GM21526 (cell line): ENCODE data around the gene STAT5B.

Experiments used
- ATAC-seq: cut with Tn5 transposase; IDR thresholded peaks from one replicate; pipeline ENCODE4 v1.9.1; 2021; ENCODE audit warnings: moderate library complexity; ENCODE audit not compliant: unreplicated experiment, low FRiP score

STAT5B gene

DNA sequence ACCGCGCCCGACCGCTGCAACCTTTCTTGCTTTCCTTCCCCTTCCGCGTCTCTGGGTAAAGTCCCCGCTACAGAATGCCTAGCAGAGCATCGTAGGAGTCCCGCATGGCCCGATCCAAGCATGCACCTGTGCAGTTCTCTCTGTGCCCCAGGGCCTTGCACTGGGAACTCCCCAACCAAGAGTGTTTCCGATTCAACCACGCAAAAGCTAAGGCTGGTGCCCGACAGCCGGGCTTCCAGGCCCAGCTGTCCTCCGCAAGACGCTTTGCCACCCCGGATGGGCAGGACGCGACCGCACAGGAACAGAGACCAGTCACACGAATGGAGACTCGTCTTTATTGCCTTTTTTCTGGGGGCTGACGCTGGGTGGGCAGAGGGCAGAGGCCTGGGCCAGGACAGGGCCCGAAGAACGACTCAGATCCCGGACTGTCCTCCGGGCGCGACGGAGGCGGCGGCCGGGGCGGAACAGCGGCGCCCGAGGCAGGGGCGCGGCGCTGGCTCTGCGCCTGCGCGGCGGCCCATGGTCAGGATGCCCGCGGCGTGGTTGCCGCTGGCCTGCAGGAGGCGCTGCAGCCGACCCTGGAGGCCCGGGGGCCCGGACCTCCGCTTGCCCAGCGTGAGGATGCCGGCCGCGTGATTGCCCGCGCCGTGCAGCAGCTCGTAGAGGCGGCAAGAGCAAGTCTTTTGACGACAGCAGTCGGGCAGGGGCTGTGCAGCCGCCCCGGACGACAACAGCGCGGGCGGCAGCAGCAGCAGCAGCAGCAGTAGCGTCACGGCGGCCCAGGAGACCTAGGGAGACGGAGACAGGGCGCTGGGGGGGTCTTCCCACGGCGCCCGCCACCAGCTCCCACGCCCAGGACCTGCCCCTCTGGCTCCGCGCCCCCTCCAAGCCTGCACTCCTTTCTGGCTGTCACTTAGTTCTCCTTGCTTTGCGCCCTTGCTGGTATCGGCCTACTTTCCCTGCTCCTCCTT is 92.2 kb downstream of the STAT5B start:
- ATAC-seq, result peak; percentile 50

DNA sequence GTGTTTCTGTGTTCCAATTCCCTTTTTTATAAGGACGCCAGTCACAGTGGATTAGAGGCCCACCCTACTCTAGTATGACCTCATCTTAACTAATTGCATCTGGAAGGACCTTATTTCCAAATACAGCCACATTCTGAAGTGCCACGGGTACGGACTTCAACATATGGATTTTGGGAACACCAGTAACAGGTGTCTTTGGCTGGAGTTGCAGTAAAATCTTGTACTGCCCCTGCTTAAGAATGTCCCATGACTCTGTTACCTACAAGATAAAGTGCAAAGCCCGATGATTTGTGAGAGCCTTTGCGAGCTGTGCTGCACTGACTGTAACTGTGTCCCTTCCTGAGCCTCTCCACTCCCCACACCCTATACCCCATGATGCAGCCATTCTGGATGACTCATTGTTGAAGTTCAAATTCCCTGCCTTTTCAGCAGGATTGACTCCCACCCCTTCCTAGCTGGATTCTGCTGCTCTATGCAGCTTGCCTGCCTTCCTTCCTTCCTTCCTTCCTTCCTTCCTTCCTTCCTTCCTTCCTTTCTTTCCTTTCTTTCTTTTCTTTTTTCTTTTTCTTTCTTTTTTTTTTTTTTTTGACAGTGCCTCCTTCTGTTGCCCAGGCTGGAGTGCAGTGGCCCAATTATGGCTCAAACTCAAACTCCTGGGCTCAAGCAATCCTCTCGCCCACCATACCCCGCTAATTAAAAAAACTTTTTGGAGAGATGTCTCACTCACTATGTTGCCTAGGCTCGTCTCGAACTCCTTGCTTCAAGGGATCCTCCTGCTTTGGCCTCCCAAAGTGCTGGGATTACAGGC is 93.1 kb downstream of the STAT5B start:
- no peak for ATAC-seq

DNA sequence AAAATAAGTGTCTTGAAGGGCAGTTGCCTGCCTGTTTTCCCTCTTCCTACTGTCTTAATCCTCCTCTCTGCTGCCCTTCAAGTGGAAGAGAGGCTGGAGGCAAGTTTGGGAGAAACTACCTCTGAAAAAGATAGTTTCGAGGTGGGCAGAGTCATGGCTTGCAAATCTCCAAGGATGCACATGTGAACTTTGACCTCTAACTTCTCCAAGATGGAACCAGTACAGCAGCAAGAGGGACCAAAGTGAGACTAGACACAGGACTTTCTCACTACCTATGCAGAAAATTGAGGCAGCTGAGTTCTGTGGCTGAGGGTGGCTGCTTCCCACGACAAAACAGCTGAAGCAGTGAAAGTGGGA is 94.4 kb downstream of the STAT5B start:
- no peak for ATAC-seq

DNA sequence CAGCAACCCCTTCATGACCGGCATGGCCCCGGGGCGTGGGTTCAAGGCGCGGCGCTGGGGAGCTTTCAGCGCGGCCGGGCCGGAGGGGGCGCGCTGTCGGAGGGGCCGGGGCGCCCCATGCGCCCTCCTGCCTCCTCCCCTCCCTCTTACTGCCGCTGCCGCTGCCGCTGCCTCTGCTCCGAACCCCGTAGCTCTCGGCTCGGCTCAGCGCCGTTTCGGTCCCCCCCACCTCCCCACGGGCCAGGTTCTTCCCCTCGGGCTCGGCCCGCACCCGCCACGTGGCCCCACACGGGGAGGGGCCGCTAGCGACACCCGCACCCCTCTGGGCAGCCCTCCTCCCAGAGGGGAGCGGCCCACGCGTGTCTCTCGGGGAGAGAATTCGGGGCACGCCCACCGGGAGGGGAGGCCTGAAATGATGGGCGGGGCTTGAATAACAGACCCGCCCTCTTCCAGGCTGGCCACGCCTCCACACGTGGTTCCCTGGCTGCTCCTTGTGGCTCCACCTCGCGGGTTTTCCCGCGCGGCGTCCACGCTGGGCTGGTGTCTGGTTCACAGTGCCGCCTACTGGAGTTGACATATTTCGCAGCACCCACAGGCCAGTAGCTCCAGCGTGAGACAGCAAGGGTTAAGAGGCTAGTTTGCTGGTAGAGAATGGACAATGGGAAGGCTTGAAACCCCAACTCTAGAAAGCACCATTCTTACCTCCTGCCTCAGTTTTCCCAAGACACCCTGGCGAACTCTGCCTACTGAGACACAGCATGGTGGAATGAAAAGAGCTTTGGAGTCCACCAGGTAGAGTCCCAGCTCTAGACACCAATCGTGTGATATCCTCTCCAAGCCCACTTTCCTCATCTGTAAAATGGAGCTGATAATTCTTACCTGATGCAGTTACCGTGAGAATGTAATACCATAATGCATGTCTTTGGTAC is 95.0 kb downstream of the STAT5B start, which contains the start of gene KCNH4:
Gene KCNH4, minus strand, starts transcription at position 221 of the 929 bp plus-strand sequence. Its CDS starts 197 bp downstream, at position 24.
- ATAC-seq, result peak; percentile 36

DNA sequence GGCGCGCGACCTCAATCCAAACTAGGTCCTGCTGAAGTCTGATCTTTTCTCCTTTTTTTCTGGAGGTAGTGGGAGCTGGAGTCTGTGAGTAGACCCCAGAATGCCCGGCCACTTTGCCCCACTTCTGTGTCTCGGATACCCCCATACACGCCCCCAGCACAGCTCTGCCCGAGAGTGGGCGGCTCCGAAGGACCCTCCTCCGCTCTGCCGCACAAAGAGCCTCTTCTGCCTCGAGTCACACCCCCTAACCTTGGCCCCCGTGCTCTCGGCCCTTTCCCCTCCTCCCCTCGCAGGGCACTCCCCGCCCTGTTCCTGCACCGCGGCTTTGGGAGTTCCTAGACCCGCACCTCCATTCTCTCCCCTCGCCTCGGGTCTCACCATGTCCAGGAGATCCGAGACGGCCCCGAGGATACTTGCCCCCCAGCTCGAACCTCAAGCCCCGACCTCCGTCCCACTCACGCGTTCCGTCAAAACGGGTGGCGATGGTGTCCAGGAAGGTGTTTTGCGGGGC is 95.7 kb downstream of the STAT5B start:
- ATAC-seq, result no peak

DNA sequence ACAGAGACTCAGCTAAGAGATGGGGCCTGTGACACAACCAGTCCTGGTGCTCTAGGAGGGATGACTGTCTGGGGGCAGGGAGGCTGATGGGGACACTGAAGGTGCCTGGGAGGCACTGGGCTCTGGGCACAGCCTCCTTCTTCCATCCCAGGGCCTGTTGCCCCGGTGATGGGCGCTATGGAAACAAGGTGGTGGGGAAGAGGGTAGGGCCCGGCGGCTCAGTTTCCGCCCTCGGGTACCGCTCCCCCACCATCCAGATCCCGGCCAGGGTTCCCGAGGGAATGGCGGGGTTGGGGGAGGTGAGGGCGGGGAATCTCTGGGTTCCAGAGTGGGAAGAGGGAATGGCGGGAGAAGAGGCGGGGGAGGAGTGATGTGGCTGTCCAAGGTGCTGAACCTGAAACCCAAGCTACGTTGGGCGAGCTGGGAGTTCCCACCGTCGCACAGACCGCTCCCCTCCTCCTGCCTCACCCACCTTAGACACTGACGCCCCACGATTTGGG is 96.2 kb downstream of the STAT5B start:
- ATAC-seq, result no peak

DNA sequence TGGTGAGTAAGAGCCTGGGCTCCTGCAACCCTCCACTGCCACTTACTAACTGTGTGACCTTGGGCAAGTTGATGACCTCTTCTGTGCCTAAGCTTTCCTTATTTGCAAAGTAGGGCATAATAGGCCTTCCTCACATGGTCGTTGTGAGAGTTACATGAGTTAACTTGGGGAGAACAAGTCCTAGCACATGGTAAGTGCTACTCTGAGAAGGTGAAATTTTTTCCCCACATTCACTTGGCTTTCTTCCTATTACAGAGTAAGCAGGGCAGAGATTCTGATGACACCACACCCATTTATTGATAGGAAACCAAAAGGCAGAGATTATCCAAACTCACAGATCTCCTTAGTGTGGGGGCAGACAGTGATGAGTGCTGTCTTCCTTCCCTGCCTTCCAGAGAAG is 96.9 kb downstream of the STAT5B start:
- ATAC-seq, result no peak

DNA sequence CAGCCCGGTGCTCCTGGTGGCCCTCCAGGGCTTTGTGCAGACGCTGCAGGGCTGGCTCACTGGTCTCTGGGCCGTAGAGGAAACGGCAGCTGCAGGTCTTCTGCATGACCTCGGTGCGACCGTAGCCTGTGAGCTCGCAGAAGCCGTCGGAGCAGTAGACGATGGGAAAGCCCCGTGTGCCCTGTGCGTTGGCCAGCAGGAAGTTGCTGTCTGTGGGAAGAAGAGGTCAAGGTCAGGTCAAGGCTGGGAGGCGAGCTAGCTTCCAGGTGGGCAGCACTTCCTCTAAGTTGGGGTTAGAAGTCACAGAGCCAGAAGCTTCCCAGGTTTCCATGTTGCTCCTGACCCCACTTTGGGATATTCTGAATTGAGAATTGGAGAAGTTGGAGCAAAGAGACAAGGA is 97.4 kb downstream of the STAT5B start:
- ATAC-seq, result no peak

DNA sequence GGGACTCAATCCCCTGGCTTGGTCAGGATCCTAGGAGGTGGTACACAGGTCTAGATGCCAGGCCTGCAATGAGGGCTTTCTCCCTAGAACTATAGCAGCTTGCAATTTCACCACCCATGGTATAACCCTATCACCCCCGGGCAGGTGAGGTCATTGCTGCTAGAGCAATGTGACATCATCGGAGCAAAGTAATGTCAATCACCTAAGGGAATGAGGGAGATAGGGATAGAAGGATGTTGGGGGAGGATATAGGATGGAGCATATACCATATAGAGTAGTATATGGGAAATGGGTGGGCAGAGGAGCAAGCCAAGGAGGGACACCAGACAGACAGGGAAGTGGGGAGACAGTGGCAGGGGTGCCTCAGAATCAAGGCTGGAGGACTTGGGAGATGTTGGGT is 98.5 kb downstream of the STAT5B start:
- no peak for ATAC-seq

DNA sequence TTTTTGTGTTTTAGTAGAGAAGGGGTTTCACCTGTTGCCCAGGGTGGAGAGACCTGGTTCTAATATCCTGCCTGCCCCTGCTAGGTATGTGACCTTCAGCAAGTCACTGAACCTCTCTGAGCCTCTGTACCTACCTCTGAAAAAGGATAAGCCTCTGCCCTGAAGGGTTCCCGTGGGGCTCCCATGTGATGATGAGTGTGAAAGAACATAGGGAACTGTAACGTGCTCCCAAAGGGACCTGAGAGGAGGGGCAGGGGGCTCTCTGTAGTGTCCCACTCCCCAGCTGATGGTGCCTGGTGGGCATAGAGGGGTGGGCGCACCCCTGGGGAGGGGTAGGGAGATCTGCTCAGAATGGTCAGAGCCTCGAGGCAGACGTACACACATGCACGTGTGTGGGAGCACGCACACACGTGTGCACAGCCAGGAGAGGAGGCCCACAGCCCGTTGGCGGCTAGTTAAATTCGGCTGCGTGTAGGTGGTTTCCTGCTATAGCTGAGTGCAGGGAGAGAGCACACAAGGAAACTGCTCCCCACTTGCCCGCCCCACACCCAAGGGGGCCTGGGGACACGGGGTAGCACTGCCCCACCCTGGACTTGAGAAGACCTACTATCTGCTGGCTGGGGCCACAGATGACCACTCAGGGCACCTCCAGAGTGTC is 101.9 kb downstream of the STAT5B start:
- no peak for ATAC-seq

DNA sequence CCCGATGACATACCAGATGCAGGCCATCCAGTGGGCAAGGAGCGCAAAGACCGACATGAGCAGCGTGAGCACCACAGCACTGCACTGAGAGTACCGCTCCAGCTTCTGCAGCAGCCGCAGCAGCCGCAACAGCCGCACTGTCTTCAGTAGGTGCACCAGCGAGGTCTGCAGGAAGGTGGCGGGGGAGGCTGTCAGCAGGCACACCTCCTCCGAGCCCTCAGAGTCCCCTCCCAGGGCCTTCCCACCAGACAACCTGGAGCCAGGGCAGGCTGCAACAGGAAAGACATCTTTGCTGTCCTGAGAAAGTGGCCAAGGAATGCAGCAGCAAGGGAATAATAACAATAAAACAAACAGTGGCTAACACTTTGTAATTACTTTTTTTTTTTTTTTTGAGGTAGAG is 104.4 kb downstream of the STAT5B start:
- ATAC-seq, result no peak

DNA sequence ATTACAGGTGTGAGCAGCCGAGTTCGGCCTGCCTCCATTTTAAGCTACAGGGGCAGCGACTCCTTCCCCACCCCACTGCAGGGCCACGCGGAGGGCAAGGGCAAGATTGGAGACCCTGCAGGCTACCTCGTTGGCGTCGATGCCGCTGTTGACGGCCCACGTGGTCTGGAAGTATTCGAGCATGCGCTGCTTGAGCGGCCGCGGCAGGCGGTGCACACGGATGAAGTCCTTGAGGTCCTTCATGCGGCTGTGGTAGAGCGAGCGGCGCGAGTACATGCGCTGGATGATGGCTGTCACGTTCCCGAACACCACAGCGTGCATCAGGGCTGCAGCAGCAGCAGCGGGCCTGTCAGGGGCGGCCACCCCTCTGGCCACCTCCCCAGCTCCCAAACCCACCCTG is 106.8 kb downstream of the STAT5B start:
- no peak for ATAC-seq

DNA sequence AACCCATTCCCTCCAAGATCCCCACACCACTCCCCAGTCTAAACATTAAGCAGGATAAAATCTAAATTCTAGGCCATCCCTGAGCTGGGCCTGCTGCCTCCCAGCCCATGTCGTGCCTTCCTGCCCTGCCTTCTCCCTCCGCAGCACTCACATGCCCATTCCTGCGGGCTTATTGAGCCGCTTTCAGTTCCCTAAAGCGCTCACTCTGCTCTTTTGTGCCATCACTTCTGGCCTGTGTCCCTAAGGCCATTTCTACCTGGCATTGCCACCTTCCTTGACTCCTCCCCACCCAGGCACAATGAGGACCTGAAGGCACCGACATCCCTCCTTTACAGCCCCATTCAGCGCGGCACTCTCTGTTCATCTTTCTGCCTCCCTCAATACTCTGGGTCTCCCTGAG is 108.4 kb downstream of the STAT5B start:
- no peak for ATAC-seq

DNA sequence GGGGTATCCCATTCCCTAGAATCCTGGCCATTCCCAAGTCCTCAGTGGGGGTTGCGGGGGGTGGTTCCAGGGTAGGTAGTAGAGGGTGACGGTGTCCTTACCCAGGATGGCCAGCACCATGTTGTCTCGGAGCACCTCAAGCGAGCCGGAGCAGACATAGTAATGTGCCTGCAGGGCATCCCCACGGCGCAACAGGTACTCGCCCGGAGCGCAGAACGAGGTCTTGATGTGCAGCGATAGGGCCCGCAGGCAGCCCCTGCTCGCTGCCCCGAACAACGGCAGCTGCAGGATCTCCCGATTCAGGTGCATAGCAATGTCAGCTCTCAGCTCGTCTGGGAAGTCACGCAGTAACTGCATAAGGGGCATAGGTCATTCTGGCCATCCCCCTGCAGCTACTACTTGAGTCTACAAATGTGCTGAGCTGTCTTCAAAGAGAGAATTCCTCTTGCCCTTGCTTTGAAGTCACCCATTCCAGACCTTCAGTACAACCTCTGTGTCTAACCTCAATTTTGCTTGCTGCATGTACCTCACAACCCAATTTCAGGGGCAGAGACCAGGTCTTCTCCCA is 109.9 kb downstream of the STAT5B start:
- ATAC-seq, result no peak

DNA sequence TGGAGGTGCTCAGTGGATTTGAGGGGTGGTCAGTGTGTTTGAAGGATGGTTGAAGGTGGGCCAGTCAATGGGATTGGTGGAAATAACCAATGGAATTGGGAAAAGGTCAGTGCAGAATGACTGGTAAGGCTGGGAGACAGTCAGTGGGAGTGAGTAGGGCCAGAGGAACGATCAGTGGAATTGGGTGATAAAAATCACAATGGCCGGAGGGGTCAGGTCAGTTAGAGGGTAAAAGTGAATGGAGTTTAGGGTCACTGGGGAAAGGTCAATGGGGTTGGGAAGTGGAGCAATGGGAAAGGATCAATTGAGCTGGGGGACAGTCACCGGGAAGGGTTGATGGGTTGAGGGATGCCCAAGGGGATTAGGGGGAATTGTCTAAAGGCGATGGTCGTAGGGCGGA is 110.4 kb downstream of the STAT5B start:
- ATAC-seq, result no peak

DNA sequence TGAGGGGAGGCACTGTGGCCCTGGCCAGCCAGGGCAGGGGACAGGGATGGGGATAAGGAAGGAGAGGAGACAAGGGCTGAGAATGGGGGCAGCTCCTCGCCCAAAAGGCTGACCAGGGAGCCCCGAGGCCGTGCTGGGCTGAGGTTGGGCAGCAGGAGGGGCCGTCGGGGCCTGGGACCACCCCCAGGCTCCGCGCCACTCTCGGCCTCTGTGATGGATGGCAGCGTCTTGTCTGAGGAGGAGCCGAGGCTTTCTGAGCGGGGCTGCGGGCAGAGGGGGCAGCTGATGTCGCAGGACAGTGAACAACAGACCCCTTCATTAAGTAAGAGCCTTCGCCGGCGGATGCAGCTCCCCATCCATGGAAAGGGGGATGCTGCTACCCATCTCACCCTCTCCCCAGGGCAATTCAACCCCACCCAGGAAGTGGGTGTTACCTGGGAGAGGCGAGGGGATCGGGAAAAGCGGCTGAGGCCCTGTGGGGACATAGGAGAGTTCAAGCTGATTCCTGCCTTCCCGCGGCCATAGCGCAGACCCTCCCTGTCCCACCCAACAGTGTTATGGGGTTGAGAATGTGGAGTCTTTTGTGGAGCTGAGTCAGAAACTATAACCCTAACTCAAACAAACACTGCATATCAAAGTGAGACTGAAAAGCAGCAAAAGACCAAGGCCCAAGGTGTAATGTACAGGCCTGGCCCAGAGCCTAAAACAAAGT is 112.3 kb downstream of the STAT5B start:
- no peak for ATAC-seq

DNA sequence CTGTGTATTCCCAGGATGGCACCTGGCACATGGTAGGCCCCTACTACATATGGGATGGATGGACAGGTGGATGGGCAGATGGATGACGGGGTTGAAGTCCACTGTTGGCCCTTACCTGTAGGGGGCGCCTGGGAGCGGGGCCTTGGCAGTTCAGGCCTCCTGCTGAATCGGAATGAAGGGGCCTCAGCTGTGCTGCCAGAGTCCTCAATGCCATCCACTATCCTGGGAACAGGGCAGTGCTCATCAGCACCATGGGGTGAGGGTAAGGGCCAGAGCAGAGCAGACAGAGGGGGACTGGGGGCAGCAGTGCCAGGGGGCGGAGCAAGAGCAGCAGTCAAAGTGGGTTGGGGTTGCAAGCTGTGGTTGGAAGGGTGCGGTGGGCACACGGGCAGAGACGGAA is 113.1 kb downstream of the STAT5B start:
- ATAC-seq, result no peak

DNA sequence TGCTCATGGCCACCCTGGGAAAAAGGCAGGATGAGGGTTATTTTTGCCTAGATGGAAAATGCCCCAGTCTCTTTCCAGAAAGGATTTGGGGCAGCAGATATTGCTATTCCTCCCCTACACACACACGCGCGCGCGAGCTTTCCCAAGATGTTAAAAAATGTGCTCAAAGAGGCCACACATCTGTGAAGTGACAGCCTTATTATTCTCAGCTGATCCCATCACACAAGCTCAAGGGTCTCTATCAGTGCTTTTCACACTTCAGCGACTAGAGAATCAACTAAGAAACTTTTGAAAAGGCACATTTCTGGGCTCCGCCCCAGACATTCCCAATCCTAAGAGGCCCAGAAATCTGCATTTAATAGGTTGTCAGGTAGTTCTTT is 115.7 kb downstream of the STAT5B start:
- ATAC-seq, result no peak
